A673 (cell line): ENCODE results near the gene AMDHD1. TPM values are rescaled to one million over a fixed set of nuclear protein-coding genes. Genes with fewer than 3 reads are reported as not detected.

Experiments
- BruUV-seq: library from RNA; stranded (reverse); fragments of 400-500 nt; replicated peaks from 2 replicates; lab custom pipeline; 2021; lab: Mats Ljungman, UMichigan
- CTCF ChIA-PET: fragments of 300-600 bp; sonication (Branson Sonifier 250); formaldehyde crosslinking; loops from one replicate; lab custom pipeline; 2022; ENCODE audit warnings: antibody characterized with exemption; lab: Charles Lee
- POLR2A ChIA-PET: fragments of 300-600 bp; sonication (Branson Sonifier 250); formaldehyde crosslinking; loops from one replicate; lab custom pipeline; 2022; ENCODE audit warnings: antibody characterized with exemption; ENCODE audit not compliant: low non-redundant PET; lab: Charles Lee
- DNase-seq: peaks from one replicate; pipeline ENCODE4 v3.0.0-alpha.2; 2015; ENCODE audit warnings: low spot score
- H3K27ac ChIP-seq: fragments of 200-600 bp; sonication (generic); 2 replicates; pipeline ENCODE4 v1.5.1; 2016; ENCODE audit warnings: mixed run types, low read depth, mild to moderate bottlenecking, mixed read lengths, antibody characterized with exemption, low read length; ENCODE audit not compliant: poor library complexity, severe bottlenecking
- H3K27me3 ChIP-seq: fragments of 200-600 bp; sonication (generic); replicated peaks from 2 replicates; pipeline ENCODE4 v1.6.1; 2017; ENCODE audit warnings: mixed run types, low read depth, mild to moderate bottlenecking, mixed read lengths, antibody characterized with exemption, low read length; ENCODE audit not compliant: insufficient read depth, poor library complexity
- H3K36me3 ChIP-seq: fragments of 200-600 bp; sonication (generic); 2 replicates; pipeline ENCODE4 v1.6.1; 2016; ENCODE audit warnings: mixed run types, mild to moderate bottlenecking, mixed read lengths, antibody characterized with exemption, low read length; ENCODE audit not compliant: insufficient read depth, poor library complexity, severe bottlenecking
- H3K4me1 ChIP-seq: fragments of 200-600 bp; sonication (generic); 2 replicates; pipeline ENCODE4 v1.6.1; 2017; ENCODE audit warnings: mixed run types, mild to moderate bottlenecking, mixed read lengths, antibody characterized with exemption, low read length; ENCODE audit not compliant: insufficient read depth, poor library complexity, severe bottlenecking
- H3K4me3 ChIP-seq: fragments of 200-600 bp; sonication (generic); 2 replicates; pipeline ENCODE4 v1.5.1; 2016; ENCODE audit warnings: low read depth, mixed run types, mild to moderate bottlenecking, mixed read lengths, low read length; ENCODE audit not compliant: poor library complexity, severe bottlenecking
- H3K9me3 ChIP-seq: fragments of 200-600 bp; sonication (generic); 2 replicates; pipeline ENCODE4 v1.6.1; 2016; ENCODE audit warnings: mixed run types, low read depth, mild to moderate bottlenecking, mixed read lengths, antibody characterized with exemption, low read length; ENCODE audit not compliant: poor library complexity, severe bottlenecking
- CTCF ChIP-seq: fragments of 300-800, 200-600 bp; sonication (generic); conservative IDR thresholded peaks from 2 replicates; pipeline ENCODE4 v1.5.1; 2017; ENCODE audit warnings: low read depth, mild to moderate bottlenecking, antibody characterized with exemption, low read length, moderate library complexity, mixed read lengths
- EZH2 ChIP-seq: fragments of 200-600 bp; sonication (generic); IDR thresholded peaks from 2 replicates; pipeline ENCODE4 v1.6.1; 2017; ENCODE audit warnings: borderline replicate concordance, low read depth, mild to moderate bottlenecking, mixed read lengths, antibody characterized with exemption, low read length; ENCODE audit not compliant: poor library complexity, severe bottlenecking
- intact Hi-C: fragments of 100-400 bp; cut with micrococcal nuclease; formaldehyde crosslinking; loops from one replicate; pipeline ENCODE4 v1.10.0; 2022; ENCODE audit not compliant: unreplicated experiment
- total RNA-seq: library from RNA; stranded (reverse); gene quantifications from 2 replicates; pipeline ENCODE4 v1.2.3, GENCODE V29; 2021

The AMDHD1 gene
- total RNA-seq, 1 experiment from 2014 or later = 1.1 TPM

DNA sequence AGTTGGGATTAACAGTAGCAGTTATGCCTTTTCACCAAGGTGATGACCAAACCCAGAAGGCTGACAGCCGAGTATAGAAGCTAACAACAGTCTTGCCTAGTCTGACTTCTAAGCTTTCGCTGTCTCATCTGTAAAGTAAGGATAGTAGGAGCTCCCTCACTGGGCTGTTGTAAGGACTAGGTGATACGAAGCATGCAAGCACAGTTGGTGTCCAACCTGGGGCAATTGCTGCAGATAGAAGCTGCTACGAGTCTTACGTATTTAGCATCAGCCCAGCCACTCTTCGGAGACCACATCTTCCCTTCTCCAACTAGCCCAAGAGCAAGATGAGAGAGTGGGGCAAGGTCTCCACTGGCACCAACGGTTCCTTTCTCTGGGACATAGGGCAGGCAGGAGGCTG lies 47.0 kb downstream of the AMDHD1 start:
- H3K9me3 ChIP-seq = no peaks in the 10 kb centered on the region
- peaks cover 16% of the 10 kb centered on the region for H3K4me1 ChIP-seq
- no peak overlapping the region for H3K4me3 ChIP-seq
- DNase-seq = no peak
- no peak for TF ChIP-seq CTCF
- TF ChIP-seq EZH2 = no peak
- intact Hi-C loops = no loop called here
- no peaks in the 10 kb centered on the region for H3K27me3 ChIP-seq
- POLR2A ChIA-PET = no interaction called here
- peak overlapping the region; percentile 10 for H3K27ac ChIP-seq
- no TSS peak for BruUV-seq
- no peaks in the 10 kb centered on the region for H3K36me3 ChIP-seq
- CTCF ChIA-PET = interaction anchor here (1.0 kb wide), 1 partner anchor 9 kb away, joined by 5 read pairs; no protein-coding TSS in a partner anchor

GRCh38 chr12:95993907-95994306 lies 50.8 kb downstream of the AMDHD1 start:
- ChIA-PET POLR2A (no interaction called here), CTCF (no interaction called here)
- Histone ChIP-seq H3K9me3 (no peaks in the 10 kb centered on the region), H3K27ac (no peak overlapping the region), H3K27me3 (no peaks in the 10 kb centered on the region), H3K4me1 (peaks cover 12% of the 10 kb centered on the region), H3K36me3 (no peaks in the 10 kb centered on the region), H3K4me3 (no peak overlapping the region)
- no peak for DNase-seq
- no TSS peak for BruUV-seq
- intact Hi-C loops = no loop called here
- no peak for TF ChIP-seq EZH2

- Histone ChIP-seq H3K9me3 (no peaks in the 10 kb centered on the region), H3K4me1 (peaks cover 6% of the 10 kb centered on the region), H3K4me3 (no peak overlapping the region), H3K27me3 (no peaks in the 10 kb centered on the region), H3K27ac (no peak overlapping the region), H3K36me3 (no peaks in the 10 kb centered on the region)
- POLR2A ChIA-PET = no interaction called here
- no peak for DNase-seq
- intact Hi-C loops = no loop called here
- BruUV-seq = no TSS peak
- TF ChIP-seq CTCF (no peak), EZH2 (no peak)
- CTCF ChIA-PET = no interaction called here
Observed at GRCh38 chr12:95994476-95994875, 51.3 kb downstream of the AMDHD1 start.
